Naive B cell (primary cell): ENCODE results near the gene RAPGEF4. TPM values are rescaled to one million over a fixed set of nuclear protein-coding genes. Genes with fewer than 3 reads are reported as not detected.

Experiments
- ATAC-seq, 2 donors: fragments of 150-1000 bp; cut with Tn5 transposase; 2 replicates each; pipeline ENCODE4 v1.10.0; 2021; ENCODE audit warnings: low read depth in 2 of 2, mild to moderate bottlenecking in 2 of 2, moderate library complexity in 2 of 2
- DNase-seq: peaks from one replicate; pipeline ENCODE4 v3.0.0; 2022
- H3K27ac Mint-ChIP-seq, 6 donors: one replicate each; pipeline ENCODE4 v1.8.0; 2020 to 2022; ENCODE audit warnings: mild to moderate bottlenecking in 6 of 6, mixed read lengths in 6 of 6, moderate library complexity in 5 of 6, inconsistent platforms in 2 of 6
- H3K27me3 Mint-ChIP-seq, 3 donors: one replicate each; pipeline ENCODE4 v1.8.0; 2021 to 2022; ENCODE audit warnings: mixed read lengths in 3 of 3, mild to moderate bottlenecking in 1 of 3
- H3K36me3 Mint-ChIP-seq, 2 donors: one replicate each; pipeline ENCODE4 v1.8.0; 2020 to 2022; ENCODE audit warnings: mixed read lengths in 2 of 2, inconsistent platforms in 1 of 2, mild to moderate bottlenecking in 1 of 2
- H3K4me1 Mint-ChIP-seq, 3 donors: one replicate each; pipeline ENCODE4 v1.8.0; 2020 to 2022; ENCODE audit warnings: mixed read lengths in 3 of 3, inconsistent platforms in 1 of 3, mild to moderate bottlenecking in 1 of 3, moderate library complexity in 1 of 3
- H3K4me3 Mint-ChIP-seq, 8 donors: one replicate each; pipeline ENCODE4 v1.8.0; 2020 to 2022; ENCODE audit warnings: mild to moderate bottlenecking in 8 of 8, mixed read lengths in 8 of 8, moderate library complexity in 8 of 8, inconsistent platforms in 2 of 8
- H3K9me3 Mint-ChIP-seq, 7 donors: one replicate each; pipeline ENCODE4 v1.8.0; 2020 to 2022; ENCODE audit warnings: mixed read lengths in 7 of 7, mild to moderate bottlenecking in 5 of 7, inconsistent platforms in 2 of 7, moderate library complexity in 1 of 7
- polyA plus RNA-seq, 6 donors: library from polyadenylated mRNA; unstranded; fragments of 300-500 nt; fragmentation: Illumina TruSeq; gene quantifications; one replicate each; pipeline ENCODE4 v1.2.3, GENCODE V29; 2021; ENCODE audit warnings: low read depth in 6 of 6

The RAPGEF4 gene
- polyA plus RNA-seq, 6 donors from 2014 or later: 0.07 TPM; not detected in 5

DNA sequence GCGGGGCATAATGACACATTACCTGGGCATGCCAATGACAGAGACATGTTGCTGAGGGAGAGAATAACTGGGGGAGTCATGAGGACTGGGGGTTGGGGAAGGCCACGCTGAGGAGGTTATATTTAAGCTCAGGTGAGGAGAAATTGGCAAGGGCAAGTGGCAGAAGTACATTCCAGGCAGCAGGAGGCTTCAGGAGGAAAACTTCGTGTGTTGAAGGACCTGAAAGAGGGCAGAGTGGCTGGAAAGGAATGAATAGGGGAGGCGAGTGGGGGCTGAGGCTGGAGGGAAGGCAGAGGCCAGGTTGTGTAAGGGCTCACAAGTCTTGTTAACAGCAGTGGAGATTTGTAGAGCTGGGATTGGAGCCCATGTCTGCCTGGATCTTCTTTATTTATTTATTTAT is 166.3 kb downstream of the RAPGEF4 start:
- H3K27me3 Mint-ChIP-seq: peaks cover 0 to 34% (median 31%) of the 10 kb centered on the region in 3 donors
- no peak overlapping the region for H3K4me3 Mint-ChIP-seq
- no peaks in the 10 kb centered on the region for H3K4me1 Mint-ChIP-seq
- H3K9me3 Mint-ChIP-seq: no peaks in the 10 kb centered on the region
- ATAC-seq (no peak), DNase-seq (no peak)
- H3K36me3 Mint-ChIP-seq: no peaks in the 10 kb centered on the region
- no peak overlapping the region for H3K27ac Mint-ChIP-seq

DNA sequence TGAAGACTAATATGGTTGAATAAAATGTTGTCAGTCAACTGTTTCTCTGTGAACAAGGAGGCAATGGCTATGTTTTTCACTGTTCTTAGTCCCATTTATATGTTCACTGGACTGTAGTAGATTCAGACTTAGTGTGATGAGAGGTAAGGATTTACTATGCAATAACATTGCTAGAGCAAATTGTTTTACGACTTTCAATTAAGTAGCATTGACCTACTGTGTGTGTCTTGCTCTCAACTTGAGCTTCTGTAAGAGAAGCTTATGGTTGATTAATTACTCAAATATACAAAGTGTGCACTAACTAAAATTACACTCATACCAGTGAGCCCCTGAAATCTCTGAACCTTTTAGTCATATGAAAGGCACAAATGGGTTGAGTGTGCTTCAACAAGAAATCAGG is 168.6 kb downstream of the RAPGEF4 start:
- no peaks in the 10 kb centered on the region for H3K9me3 Mint-ChIP-seq
- H3K36me3 Mint-ChIP-seq: no peaks in the 10 kb centered on the region
- H3K4me3 Mint-ChIP-seq: no peak overlapping the region
- ATAC-seq (no peak), DNase-seq (no peak)
- H3K27me3 Mint-ChIP-seq: peaks cover 0 to 17% (median 13%) of the 10 kb centered on the region in 3 donors
- no peaks in the 10 kb centered on the region for H3K4me1 Mint-ChIP-seq
- peak overlapping the region in 1 of 6 donors; percentile 13 for H3K27ac Mint-ChIP-seq

DNA sequence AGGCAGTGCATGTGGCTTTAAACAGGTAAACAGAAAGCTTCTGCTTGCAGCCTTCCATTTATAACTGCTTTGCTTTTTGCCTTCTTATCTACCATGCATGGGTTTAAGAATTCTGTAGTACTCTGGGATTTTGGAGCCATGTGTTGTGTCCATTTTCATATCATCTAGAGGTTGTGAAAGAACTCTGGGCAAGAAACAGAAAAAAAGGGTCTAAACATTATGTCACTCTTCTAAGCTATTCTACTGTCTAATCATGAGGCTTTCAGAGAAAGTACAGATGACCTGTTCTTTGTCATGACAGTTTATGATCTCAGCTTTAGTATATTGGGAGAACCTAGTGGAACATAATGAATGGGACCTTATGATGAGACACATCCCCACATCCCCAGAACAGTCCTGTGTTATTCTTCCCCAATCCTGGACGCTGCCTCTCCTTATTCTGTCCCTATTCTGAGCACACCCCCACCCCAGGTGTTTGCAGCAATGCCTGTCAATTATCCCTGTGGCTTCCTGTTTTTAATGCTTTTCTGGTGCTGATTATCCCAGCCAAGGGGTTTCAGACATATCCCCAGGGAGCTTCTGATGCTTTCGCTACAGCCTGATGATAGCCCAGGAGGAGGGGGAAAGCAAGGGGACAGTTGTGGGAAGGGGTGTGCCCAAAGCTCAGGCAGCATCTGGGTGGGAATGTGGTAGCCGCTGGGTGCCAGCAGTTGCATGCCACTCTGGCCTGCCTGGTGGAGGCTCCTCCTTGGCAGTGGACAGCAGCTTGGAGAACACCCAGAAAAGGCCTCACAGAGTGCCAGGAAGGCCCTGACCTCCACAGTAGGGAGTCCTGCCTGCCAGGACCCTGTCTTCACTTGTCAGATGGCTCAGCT is 170.5 kb downstream of the RAPGEF4 start:
- Mint-ChIP-seq H3K27me3 (peaks cover 0 to 9% (median 6%) of the 10 kb centered on the region in 3 donors), H3K36me3 (no peaks in the 10 kb centered on the region), H3K4me3 (no peak overlapping the region), H3K27ac (no peak overlapping the region), H3K4me1 (no peaks in the 10 kb centered on the region), H3K9me3 (peaks cover 0 to 2% (median 0%) of the 10 kb centered on the region in 7 donors)
- DNase-seq (no peak), ATAC-seq (no peak)

DNA sequence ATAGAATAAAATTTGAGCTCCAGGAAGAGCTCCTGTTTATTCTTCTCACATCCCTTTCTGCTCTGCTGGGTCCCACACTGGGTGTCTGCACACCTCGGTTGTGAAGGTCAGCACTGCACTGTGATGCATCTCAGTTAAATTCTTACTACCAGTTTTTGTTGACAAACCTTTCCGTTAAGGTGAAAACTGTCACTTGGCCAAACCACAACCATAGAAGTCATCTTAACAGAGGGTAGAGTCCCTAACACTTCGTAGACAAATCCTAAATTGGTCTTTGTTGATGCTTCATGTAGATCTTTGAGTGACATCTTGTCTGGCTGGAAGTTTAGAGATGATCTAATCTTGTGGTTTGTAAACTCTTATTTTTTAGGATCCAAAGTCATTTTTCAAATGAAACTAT is 172.6 kb downstream of the RAPGEF4 start:
- no peak overlapping the region for H3K4me3 Mint-ChIP-seq
- H3K36me3 Mint-ChIP-seq: no peaks in the 10 kb centered on the region
- peaks cover 0 to 2% (median 0%) of the 10 kb centered on the region in 7 donors for H3K9me3 Mint-ChIP-seq
- no peak for DNase-seq
- no peak overlapping the region for H3K27ac Mint-ChIP-seq
- H3K27me3 Mint-ChIP-seq: peaks cover 0 to 6% (median 0%) of the 10 kb centered on the region in 3 donors
- no peak for ATAC-seq
- no peaks in the 10 kb centered on the region for H3K4me1 Mint-ChIP-seq

DNA sequence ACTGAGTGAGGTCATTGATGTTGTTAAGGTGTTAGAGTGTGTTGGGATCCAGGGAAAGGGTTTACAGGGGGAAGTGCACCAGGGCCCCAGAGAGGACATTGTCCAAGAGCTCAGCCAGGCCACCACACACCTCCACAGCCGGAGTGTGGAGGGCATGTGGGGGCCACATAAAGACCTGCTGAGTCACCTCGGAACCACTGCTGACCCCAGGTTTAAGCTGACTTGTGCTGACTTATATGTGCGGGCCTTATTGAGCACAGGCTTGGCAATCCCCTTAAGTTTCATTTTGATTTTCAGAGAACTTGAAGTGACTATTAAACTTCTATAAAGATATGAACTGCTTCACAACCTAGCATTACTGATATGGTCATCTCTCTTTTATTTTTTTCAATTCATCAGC is 173.8 kb downstream of the RAPGEF4 start:
- DNase-seq (no peak), ATAC-seq (no peak)
- H3K27ac Mint-ChIP-seq: no peak overlapping the region
- H3K27me3 Mint-ChIP-seq: peaks cover 0 to 8% (median 0%) of the 10 kb centered on the region in 3 donors
- peaks cover 0 to 2% (median 0%) of the 10 kb centered on the region in 7 donors for H3K9me3 Mint-ChIP-seq
- no peaks in the 10 kb centered on the region for H3K4me1 Mint-ChIP-seq
- no peak overlapping the region for H3K4me3 Mint-ChIP-seq
- no peaks in the 10 kb centered on the region for H3K36me3 Mint-ChIP-seq

DNA sequence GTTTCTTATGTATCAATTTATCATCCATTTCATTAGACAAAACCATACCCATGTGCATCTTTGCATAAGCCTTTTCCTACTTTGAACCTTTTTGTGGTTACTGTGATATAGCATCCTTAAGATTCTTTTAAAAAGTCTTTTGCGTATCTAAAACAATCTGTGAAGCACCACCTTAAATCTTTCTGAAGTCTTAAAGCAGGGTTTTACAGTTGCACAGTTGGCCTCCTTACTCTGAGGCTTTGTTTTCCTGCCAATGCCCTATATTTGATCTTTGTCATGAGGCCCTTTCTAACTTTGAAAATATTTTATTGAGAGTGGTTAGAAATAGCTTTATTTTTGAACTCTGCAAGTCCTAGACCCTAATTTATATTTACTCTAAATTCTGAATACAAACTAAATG is 176.6 kb downstream of the RAPGEF4 start:
- no peak overlapping the region for H3K27ac Mint-ChIP-seq
- H3K9me3 Mint-ChIP-seq: peaks cover 0 to 2% (median 0%) of the 10 kb centered on the region in 7 donors
- no peaks in the 10 kb centered on the region for H3K36me3 Mint-ChIP-seq
- no peak overlapping the region for H3K4me3 Mint-ChIP-seq
- H3K4me1 Mint-ChIP-seq: no peaks in the 10 kb centered on the region
- ATAC-seq (no peak), DNase-seq (no peak)
- H3K27me3 Mint-ChIP-seq: peaks cover 0 to 8% (median 4%) of the 10 kb centered on the region in 3 donors

DNA sequence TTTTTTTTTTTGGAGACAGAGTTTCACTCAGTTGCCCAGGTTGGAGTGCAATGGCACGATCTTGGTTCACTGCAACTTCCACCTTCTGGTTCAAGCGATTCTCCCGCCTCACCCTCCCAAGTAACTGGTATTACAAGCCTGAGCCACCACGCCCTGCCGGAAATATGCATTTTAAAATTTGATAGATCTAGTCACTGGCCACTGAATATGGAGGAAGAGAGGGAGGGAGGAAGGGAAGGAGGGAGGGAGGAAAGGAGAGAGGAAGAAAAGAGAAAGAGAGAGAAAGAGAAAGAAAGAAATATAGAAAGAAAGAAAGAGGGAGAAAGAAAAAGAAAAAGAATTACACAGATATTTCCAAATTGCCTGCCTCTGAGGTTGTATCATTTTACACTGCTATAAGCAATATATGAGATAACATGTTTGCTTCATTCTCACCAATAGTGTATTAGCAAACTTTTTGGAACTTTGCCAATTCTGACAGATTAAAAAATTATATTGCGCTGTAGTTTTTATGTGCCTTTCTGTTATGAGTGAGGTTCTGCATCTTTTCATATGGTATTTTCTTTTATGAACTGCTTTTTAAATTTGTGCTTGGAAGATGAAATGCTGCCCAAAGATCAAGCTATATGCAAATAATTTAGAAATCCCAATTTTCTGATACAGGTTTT is 178.8 kb downstream of the RAPGEF4 start:
- Mint-ChIP-seq H3K4me3 (no peak overlapping the region), H3K4me1 (no peaks in the 10 kb centered on the region), H3K27ac (no peak overlapping the region), H3K27me3 (peaks cover 0 to 16% (median 4%) of the 10 kb centered on the region in 3 donors), H3K36me3 (no peaks in the 10 kb centered on the region), H3K9me3 (peaks cover 0 to 2% (median 0%) of the 10 kb centered on the region in 7 donors)
- ATAC-seq (no peak), DNase-seq (no peak)

DNA sequence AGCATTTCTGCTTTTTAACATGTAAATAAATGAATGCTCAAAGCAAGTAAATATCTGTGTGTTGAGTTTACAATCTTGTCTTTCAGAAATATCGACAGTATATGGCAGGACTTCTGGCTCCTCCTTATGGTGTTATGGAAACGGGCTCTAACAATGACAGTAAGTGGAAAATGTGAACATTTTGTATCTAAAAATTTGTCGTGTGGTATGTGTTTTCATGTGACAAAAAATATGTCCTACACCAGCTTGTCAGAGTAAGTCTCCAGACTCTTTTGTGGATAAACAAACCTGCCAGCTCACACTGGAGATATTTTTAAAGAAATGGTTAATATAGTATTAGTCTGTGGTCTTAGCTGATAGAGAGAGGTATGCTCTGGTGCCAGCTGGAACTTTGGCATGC is 182.1 kb downstream of the RAPGEF4 start:
- Mint-ChIP-seq H3K36me3 (no peaks in the 10 kb centered on the region), H3K9me3 (no peaks in the 10 kb centered on the region), H3K27ac (no peak overlapping the region), H3K4me3 (no peak overlapping the region), H3K27me3 (peaks cover 7 to 30% (median 9%) of the 10 kb centered on the region in 3 donors), H3K4me1 (no peaks in the 10 kb centered on the region)
- ATAC-seq (no peak), DNase-seq (no peak)

DNA sequence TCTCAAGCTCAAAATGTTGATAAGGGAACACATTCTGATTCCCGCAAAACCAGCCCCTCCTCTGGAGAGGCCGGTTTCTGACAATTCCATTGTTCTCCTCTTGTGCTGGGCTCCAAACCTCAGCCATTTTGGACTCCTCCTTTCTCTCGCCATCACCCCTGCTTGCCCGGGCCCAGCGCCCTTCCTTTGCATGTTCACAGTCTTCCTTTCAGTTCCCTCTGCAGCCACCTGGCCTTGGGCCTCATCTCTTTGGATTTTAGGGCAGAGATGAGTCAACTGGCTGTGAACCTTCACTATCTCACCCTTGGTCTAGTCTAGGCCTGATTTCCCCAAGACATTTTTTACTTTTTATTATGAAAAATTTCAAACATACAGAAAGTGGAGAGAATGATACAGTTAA is 184.1 kb downstream of the RAPGEF4 start:
- H3K27ac Mint-ChIP-seq: no peak overlapping the region
- no peak for ATAC-seq
- H3K27me3 Mint-ChIP-seq: peaks cover 7 to 22% (median 9%) of the 10 kb centered on the region in 3 donors
- H3K36me3 Mint-ChIP-seq: no peaks in the 10 kb centered on the region
- H3K9me3 Mint-ChIP-seq: peaks cover 0 to 4% (median 0%) of the 10 kb centered on the region in 7 donors
- no peak for DNase-seq
- H3K4me3 Mint-ChIP-seq: no peak overlapping the region
- peaks cover 0 to 6% (median 0%) of the 10 kb centered on the region in 3 donors for H3K4me1 Mint-ChIP-seq

DNA sequence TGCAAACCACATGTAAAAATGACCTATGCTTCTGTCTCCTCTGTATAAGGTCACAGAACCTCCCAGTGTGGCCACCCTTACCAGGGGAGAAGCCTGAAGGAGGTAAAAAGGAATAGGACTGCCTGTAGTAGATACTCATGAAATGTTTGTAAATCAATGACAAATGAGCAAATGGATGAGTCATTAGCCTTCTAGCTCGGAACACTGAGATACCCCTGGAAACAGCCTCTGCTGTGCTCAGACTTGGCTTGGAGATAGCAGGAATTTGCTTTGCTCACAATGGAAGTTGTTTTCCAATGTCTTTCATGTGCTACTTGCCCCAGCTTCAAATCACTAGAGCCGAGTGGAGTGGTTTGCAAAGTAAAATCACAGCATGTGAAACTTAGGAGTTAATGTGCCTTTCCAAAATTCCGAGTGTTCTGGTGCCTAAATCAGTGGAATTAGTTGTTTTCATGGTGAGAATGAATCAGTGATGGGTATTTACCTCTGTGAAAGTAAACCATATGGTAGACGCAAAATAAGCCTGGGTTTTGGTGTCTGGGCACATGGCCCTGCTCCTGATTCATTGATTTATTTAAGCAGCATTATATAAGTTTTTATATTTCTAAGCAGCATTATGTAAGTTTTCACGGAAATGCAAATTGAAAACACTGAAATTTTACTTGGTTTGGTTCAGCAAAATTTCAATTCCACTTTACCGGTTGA is 186.0 kb downstream of the RAPGEF4 start:
- ATAC-seq (no peak), DNase-seq (no peak)
- Mint-ChIP-seq H3K9me3 (peaks cover 0 to 4% (median 0%) of the 10 kb centered on the region in 7 donors), H3K27ac (no peak overlapping the region), H3K27me3 (peaks cover 6 to 30% (median 13%) of the 10 kb centered on the region in 3 donors), H3K4me3 (peak overlapping the region in 1 of 8 donors; percentile 4), H3K4me1 (peaks cover 0 to 7% (median 0%) of the 10 kb centered on the region in 3 donors), H3K36me3 (no peaks in the 10 kb centered on the region)

DNA sequence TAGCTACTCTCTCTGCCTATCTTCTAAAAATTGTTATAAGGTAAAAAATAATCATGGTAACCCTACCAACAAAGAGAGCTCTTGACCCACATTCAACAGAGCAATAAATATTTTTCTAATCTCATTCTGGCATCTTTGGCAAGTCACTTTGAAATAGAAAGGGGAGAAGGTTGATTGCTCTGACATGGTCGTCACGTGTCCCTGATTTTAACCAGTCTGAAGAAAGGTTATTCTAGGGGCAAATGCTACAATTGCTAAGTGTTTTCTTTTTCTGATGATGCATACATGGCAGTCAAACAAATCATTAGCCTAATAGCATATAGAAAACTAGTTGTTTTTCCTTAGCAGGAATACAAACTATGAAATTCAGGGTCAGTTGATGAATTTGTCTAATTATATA is 186.7 kb downstream of the RAPGEF4 start:
- Mint-ChIP-seq H3K4me3 (no peak overlapping the region), H3K36me3 (no peaks in the 10 kb centered on the region), H3K4me1 (peaks cover 0 to 7% (median 0%) of the 10 kb centered on the region in 3 donors), H3K27me3 (peaks cover 10 to 30% (median 13%) of the 10 kb centered on the region in 3 donors), H3K9me3 (peaks cover 0 to 4% (median 0%) of the 10 kb centered on the region in 7 donors), H3K27ac (no peak overlapping the region)
- DNase-seq: no peak
- ATAC-seq: no peak

DNA sequence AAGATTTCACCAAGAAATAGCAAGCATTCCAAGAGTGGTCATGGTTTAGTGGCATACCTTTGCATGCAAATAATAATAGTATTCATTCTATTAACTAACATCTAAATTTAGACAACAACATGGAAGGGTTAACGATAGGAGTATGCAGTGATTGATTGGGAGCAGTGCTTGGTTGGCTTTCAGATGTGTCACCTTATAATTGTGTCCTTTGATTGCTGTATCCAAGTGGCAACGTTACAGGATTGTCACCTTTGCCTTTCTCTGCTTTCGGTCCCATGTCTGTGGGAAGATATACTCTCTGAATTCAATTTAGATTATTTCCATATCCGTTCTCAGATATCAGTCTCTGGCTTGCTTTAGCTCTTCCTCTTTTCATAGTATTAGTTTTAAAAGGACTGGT is 187.2 kb downstream of the RAPGEF4 start:
- DNase-seq: no peak
- Mint-ChIP-seq H3K27ac (no peak overlapping the region), H3K36me3 (no peaks in the 10 kb centered on the region), H3K27me3 (peaks cover 10 to 31% (median 18%) of the 10 kb centered on the region in 3 donors), H3K9me3 (peaks cover 0 to 4% (median 0%) of the 10 kb centered on the region in 7 donors), H3K4me3 (no peak overlapping the region), H3K4me1 (peaks cover 0 to 7% (median 0%) of the 10 kb centered on the region in 3 donors)
- ATAC-seq: no peak

DNA sequence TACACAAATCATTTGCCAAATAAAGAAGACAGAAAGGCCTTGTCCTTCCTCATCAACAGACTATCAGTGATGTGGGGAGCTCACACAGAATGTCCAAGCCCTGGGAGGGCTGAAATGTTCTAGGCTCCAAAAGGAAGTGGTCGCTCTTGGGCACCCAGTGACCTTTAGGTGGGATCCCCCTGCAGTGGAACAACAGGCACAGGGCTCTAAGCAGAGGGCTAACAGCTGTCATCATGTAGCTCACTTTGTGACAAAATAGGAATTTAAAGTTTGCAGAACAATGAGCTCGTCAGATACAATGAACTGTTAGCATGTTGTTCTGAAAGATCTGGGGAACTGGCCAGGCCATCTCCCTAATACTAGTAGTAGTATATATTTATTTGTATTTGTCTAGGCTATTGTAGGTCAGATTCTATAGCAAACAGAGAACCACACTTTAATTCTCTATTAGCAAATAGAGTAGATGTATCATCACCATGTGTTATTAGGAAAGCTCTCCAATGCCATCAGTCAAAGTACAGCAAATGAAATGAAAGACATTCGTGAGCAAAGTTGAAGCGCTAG is 188.5 kb downstream of the RAPGEF4 start:
- H3K4me3 Mint-ChIP-seq: no peak overlapping the region
- no peak for DNase-seq
- peaks cover 15 to 32% (median 25%) of the 10 kb centered on the region in 3 donors for H3K27me3 Mint-ChIP-seq
- H3K27ac Mint-ChIP-seq: no peak overlapping the region
- H3K4me1 Mint-ChIP-seq: peaks cover 0 to 7% (median 0%) of the 10 kb centered on the region in 3 donors
- H3K36me3 Mint-ChIP-seq: no peaks in the 10 kb centered on the region
- peaks cover 0 to 4% (median 0%) of the 10 kb centered on the region in 7 donors for H3K9me3 Mint-ChIP-seq
- ATAC-seq: no peak
